Measurements from ENCODE around the gene MEGF9.

DNA sequence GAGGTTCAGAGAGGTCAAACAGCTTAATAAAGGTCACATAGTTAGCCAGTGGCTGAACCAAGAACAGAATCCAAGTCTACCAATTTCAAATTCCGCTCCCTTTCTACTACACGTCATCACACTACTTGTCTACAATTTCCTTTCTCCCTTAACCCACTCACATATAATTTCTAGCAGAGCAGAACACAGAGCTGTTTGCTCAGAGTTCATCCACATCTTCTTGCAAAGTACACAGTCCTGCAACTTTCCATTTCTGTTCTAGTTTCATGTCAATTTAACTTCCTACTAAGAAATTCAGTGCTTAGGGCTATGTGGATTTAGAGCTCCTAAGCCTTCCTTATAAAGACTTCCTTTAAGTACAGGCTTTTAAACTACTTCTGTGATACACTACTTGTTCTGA lies 61.3 kb downstream of the MEGF9 start:
- TF ChIP-seq POLR2AphosphoS5 (IDR thresholded peaks at IDR 0.05), result no peak
- TF ChIP-seq, protein P1, sequence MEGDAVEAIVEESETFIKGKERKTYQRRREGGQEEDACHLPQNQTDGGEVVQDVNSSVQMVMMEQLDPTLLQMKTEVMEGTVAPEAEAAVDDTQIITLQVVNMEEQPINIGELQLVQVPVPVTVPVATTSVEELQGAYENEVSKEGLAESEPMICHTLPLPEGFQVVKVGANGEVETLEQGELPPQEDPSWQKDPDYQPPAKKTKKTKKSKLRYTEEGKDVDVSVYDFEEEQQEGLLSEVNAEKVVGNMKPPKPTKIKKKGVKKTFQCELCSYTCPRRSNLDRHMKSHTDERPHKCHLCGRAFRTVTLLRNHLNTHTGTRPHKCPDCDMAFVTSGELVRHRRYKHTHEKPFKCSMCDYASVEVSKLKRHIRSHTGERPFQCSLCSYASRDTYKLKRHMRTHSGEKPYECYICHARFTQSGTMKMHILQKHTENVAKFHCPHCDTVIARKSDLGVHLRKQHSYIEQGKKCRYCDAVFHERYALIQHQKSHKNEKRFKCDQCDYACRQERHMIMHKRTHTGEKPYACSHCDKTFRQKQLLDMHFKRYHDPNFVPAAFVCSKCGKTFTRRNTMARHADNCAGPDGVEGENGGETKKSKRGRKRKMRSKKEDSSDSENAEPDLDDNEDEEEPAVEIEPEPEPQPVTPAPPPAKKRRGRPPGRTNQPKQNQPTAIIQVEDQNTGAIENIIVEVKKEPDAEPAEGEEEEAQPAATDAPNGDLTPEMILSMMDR (IDR thresholded peaks at IDR 0.05), result no peak
- no peak for TF ChIP-seq POLR2A (IDR thresholded peaks at IDR 0.05)
